ENCODE measurements around the gene HIPK1.

HIPK1 gene

DNA sequence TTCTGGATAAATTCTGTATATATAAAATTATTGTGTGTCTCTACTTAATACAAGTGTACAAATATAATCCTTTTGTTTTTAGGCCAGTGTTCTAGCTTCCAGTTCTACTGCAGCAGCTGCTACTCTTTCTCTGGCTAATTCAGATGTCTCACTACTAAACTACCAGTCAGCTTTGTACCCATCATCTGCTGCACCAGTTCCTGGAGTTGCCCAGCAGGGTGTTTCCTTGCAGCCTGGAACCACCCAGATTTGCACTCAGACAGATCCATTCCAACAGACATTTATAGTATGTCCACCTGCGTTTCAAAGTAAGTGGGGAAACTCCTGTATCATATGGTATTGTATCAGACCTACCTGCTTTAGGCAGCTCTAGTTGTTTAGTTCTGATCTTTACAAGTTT is 28.9 kb downstream of the HIPK1 start:
- TF ChIP-seq ZFX (IDR thresholded peaks at IDR 0.05; ENCODE audit: borderline replicate concordance) = no peak
- TF ChIP-seq, protein P1, sequence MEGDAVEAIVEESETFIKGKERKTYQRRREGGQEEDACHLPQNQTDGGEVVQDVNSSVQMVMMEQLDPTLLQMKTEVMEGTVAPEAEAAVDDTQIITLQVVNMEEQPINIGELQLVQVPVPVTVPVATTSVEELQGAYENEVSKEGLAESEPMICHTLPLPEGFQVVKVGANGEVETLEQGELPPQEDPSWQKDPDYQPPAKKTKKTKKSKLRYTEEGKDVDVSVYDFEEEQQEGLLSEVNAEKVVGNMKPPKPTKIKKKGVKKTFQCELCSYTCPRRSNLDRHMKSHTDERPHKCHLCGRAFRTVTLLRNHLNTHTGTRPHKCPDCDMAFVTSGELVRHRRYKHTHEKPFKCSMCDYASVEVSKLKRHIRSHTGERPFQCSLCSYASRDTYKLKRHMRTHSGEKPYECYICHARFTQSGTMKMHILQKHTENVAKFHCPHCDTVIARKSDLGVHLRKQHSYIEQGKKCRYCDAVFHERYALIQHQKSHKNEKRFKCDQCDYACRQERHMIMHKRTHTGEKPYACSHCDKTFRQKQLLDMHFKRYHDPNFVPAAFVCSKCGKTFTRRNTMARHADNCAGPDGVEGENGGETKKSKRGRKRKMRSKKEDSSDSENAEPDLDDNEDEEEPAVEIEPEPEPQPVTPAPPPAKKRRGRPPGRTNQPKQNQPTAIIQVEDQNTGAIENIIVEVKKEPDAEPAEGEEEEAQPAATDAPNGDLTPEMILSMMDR (IDR thresholded peaks at IDR 0.05) = no peak
- no peak overlapping the region for H3K27ac ChIP-seq

DNA sequence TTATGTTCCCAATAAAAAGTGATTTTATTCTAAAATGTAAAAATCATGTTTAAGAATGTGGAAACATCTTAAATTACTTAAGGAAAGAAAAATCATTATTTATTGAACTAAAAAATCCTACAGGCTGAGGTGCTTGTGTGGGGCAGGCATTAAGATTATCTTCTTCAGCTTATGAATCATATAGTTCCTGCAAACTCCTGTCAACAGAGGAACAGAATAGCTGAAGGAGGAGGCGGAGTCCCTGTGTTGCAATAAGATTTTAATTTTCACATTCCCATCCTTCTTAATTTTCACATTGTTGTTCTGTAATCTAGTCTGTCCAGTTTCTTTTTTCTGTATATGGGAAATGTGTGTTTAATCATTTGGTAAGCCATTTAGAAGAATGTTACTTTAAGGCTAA is 29.6 kb downstream of the HIPK1 start:
- TF ChIP-seq, protein P1 (IDR thresholded peaks at IDR 0.05) = no peak
- no peak for TF ChIP-seq ZFX (IDR thresholded peaks at IDR 0.05; ENCODE audit: borderline replicate concordance)
- H3K27ac ChIP-seq = no peak overlapping the region

DNA sequence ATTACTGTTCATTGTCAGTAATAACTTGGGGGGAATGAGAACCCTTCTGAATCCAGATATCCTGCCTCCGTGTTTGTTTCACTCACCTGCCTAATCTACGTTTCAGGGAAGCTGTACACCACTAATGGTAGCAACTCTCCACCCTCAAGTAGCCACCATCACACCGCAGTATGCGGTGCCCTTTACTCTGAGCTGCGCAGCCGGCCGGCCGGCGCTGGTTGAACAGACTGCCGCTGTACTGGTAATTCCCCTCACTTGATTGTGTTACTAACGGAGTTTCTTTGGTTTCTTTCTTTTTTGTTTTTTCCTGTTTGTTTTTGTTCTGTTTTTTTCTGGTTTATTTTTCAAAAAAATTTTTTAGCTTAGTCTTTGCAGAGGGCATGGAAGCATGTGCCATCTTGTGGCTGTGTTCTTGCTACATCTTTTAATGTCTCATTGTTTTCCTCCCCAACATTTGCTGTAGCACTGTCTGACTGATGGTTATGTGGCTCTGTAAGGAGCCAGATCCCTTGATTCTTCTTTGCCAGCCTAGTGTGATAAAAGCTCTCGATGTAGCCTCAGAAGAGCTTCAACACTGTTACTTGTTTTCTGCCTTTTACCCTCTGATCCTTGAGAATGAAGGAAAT is 34.3 kb downstream of the HIPK1 start:
- no peak overlapping the region for H3K27ac ChIP-seq
- TF ChIP-seq, protein P1 (IDR thresholded peaks at IDR 0.05) = no peak
- no peak for TF ChIP-seq ZFX (IDR thresholded peaks at IDR 0.05; ENCODE audit: borderline replicate concordance)

DNA sequence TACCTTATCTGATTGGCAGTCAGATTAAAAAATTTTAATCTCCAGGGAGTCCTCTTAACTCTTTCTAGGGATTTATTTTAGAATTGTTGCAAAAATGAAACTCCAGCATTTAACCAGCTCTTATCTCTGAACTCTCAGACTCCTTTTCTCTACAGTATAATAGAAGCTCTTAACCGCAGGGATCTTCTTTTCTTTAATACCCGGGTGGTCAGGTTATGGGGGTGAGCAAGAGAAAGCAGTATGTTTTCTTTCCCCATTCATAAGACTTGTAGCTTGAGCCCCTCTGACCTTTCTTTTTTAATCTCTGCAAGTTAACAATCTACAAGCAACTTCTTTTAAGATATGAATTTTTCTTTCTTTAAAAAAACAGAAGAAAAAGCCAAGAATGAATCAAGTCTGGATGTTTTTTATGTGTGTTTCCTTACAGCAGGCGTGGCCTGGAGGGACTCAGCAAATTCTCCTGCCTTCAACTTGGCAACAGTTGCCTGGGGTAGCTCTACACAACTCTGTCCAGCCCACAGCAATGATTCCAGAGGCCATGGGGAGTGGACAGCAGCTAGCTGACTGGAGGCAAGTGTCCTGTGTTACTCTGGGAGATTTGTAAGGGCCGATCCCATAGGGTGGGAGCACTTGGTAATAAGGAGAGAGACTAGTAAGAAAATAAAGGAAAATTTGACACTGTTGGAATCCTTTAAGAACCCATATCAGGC is 36.7 kb downstream of the HIPK1 start:
- no peak for TF ChIP-seq ZFX (IDR thresholded peaks at IDR 0.05; ENCODE audit: borderline replicate concordance)
- TF ChIP-seq, protein P1 (IDR thresholded peaks at IDR 0.05) = no peak
- no peak overlapping the region for H3K27ac ChIP-seq

DNA sequence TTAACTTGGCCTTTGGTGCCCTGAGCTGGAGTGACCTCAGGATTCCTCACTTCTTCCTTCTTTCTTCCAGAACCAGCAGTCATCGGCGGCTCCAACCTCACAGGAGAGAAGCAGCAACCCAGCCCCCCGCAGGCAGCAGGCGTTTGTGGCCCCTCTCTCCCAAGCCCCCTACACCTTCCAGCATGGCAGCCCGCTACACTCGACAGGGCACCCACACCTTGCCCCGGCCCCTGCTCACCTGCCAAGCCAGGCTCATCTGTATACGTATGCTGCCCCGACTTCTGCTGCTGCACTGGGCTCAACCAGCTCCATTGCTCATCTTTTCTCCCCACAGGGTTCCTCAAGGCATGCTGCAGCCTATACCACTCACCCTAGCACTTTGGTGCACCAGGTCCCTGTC is 43.8 kb downstream of the HIPK1 start:
- no peak overlapping the region for H3K27ac ChIP-seq
- TF ChIP-seq, protein P1 (IDR thresholded peaks at IDR 0.05) = no peak
- no peak for TF ChIP-seq ZFX (IDR thresholded peaks at IDR 0.05; ENCODE audit: borderline replicate concordance)

DNA sequence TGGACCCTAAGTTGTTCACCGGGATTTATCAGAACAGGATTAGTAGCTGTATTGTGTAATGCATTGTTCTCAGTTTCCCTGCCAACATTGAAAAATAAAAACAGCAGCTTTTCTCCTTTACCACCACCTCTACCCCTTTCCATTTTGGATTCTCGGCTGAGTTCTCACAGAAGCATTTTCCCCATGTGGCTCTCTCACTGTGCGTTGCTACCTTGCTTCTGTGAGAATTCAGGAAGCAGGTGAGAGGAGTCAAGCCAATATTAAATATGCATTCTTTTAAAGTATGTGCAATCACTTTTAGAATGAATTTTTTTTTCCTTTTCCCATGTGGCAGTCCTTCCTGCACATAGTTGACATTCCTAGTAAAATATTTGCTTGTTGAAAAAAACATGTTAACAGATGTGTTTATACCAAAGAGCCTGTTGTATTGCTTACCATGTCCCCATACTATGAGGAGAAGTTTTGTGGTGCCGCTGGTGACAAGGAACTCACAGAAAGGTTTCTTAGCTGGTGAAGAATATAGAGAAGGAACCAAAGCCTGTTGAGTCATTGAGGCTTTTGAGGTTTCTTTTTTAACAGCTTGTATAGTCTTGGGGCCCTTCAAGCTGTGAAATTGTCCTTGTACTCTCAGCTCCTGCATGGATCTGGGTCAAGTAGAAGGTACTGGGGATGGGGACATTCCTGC is 46.2 kb downstream of the HIPK1 start:
- H3K27ac ChIP-seq = no peak overlapping the region
- TF ChIP-seq, protein P1 (IDR thresholded peaks at IDR 0.05) = no peak
- no peak for TF ChIP-seq ZFX (IDR thresholded peaks at IDR 0.05; ENCODE audit: borderline replicate concordance)

Data from 22Rv1 (cell line).